Measurements from ENCODE around the gene LPP.
A peak's percentile ranks its signal among the peaks of the same experiment; 100 is the strongest.

LPP gene

DNA sequence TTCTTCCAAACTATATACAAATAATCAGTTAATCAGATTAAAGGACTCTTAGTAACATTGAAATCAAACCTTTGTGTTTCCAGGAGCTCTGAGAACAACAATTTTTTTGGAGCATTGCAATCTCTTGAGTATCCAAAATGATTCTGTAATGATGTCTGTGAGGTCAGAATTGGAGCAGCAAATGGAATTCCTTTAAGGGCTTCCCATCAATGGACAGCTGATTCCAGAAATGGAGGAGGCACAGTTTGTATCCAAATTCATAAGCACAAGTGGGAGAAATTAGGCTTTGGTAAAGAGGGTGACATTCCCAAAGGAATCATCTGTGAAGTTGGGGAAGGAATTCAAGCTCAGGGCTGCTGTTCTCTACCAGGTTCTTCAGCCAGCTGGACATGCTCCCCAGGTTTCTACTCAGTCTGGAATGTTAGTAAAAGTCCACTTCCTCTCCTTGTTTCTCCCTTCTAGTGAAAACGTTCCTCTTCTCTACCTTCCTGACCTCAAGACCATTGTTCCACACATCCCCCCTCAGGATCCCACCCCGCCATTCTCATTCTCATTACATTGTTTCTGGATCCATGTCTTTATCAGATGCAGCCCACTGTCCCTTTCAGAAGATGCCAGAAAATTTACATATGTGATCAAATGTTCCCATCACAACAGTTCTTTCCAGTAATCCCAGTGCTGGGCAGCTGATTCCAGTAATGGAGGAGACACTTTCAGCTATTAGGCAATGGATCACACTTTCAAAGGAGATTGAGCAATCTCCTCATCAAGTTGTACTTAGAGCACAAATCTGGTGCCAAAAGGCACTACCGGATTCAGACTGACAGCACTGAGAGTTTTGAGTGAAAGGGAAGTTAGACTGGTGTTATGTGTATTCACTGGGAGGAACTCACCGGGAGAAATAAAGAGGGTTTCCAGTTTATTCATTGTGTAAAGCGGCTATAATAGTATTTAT lies 626.5 kb downstream of the LPP start:
- peak; percentile 95 for DNase-seq

DNA sequence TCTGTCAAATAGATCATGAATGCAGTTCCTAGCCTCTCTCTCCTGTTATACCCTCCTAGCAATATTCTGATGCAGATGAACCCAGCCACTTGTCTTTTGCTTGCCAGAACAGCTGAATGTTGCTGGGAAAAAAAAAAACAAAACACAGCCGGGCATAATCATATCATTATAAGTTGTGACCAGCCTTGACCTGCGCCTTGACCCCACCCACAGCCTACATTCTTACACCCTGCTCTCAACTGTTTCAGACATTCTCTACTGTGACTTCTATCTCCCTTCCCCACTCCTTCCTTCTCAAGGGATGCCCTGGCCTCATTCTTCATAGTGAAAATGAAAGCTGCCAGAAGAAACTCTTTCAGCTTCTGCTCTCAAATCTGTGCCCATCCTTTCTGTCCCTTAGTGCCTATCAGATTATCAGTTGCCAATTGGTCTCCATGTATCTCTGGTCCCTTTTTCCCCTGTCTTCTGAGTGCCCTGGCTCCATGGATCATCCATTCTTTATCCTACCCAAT lies 628.7 kb downstream of the LPP start:
- peak; percentile 71 for DNase-seq

DNA sequence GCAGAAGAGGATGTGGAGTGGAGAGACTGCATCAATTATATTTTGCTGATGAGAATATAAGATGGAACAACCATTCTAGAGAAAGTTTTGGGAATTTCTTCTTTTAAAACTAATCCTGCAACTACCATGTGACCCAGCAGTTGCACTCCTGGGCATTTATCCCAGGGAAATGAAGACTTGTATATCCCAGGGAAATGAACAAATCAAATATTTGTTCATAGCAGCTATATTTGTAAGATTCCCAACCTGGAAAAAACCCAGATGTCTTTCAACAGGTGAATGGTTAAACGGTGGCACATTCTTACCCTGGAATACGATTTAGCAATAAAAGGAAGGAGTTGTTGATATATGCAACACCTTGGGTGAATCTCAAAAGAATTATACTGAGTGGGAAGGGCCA lies 632.5 kb downstream of the LPP start:
- no peak for DNase-seq

DNA sequence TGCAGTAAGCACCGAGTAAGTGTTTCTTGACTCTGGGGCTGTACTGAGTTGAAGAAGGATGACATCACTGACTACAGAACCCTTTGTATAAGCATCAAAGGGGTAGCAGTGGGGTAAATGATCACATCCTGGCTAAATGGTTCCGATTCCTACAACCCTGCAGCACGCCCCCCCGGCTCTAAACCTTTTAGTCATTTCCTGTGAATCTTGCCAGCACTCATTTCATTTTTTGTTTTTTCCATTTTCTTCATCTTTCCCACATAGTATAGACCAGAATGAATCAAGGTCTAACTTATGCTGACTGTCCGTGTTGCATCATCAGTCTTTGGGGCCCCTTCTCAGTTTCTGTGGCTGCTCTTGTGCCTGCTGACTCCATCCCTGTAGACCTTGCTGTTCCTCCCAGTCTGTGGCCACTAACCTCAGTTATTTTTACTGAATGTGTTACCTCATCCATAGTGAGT lies 634.7 kb downstream of the LPP start:
- peak; percentile 98 for DNase-seq

DNA sequence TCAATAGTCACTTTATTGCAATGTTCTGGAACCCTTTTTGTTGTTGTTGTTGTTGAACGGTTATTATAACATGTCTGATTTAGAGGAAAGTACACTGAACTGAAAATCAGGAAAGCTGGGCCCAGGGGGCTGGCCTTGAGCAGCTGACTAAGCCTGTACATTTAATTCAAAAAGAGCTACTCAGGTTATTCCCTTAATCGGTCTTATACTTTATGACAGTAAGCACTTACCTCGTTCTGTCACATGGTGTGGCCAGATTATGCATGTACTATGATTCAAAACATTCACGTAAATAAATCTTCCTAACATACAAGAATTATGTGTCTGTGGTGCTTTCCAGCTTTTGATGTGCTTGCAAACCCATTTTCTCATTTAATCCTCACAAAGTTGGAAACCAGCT lies 635.3 kb downstream of the LPP start:
- DNase-seq = peak; percentile 48

DNA sequence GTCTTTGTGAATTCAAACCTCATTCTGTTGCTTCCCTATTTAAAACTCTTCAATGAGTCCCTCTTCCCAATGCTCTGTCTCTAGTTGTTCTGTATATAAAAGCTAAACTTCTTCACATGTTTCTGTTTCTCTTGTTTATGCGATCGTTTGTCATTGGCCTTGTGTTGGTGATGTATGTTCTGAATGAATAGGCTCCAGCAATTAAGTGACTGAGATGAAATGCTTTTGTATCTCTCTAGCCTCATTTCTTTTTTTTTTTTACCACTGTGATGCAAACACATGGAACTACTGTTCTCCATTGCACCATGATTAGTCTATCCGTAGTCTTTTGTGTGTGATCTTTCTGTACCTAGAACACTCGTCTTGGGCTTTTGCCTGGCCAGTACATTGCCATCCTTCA lies 637.4 kb downstream of the LPP start:
- DNase-seq = peak; percentile 41

DNA sequence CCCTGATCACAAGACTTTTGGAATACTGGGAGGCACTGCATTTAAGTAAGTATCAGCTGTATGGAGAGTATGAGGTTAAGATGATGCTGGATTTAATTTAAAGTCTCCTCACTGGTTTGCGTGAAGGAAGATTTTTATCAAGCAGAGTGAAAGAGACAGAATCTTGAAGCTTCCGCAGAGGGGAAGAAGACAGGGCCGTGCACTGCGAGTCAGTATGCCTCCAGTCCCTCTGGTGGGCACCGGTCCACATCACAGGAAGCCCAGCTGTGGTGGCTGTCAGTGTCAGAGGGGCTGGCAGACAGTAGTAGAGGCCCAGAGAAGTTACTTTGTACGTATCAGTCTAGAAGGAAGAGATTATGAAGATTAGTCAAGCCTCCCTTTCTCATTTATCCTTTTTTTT lies 638.8 kb downstream of the LPP start:
- DNase-seq = peak; percentile 59

DNA sequence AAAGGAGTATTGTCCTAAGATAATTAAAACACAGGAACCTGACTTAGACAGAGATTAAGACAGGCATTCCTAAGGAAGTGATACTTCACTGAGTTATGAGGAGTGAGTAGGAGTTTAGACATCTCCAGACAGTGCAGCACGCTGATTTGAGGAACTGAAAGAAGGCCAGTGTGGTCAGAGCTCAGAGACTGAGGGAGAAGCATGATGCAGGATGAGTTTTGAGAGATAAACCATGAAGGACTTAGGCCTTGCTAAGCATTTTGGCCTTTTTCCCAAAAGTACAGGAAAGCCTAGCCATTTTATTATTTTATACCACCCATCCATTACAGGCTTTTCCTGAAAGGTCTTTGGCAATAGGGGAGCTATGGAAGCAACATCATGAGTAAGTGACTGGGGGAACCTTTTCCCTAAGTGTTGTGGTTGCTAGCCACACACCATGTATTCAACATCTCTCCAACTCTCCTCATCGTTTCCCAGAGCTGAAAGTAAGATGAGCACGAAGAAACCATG lies 642.2 kb downstream of the LPP start:
- peak; percentile 98 for DNase-seq

DNA sequence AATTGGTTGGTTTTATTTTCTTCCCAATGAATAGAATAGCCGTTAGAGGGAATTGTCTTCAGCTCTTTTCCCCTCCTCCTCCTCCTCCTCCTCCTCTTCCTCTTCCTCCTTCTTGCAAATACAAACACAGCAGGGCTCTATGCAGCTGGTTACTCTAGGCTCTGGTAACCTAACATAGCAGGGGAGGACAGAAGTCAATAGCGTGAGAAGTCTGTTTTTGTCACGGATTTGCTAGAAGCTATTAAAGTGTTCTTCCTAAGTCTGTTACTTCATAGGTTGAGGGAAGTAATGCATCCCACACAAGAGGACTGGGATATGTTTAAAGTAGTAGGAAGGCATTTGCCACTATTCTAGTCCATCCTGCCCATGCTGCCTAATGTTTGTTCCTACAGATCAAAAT lies 643.1 kb downstream of the LPP start:
- peak; percentile 71 for DNase-seq

DNA sequence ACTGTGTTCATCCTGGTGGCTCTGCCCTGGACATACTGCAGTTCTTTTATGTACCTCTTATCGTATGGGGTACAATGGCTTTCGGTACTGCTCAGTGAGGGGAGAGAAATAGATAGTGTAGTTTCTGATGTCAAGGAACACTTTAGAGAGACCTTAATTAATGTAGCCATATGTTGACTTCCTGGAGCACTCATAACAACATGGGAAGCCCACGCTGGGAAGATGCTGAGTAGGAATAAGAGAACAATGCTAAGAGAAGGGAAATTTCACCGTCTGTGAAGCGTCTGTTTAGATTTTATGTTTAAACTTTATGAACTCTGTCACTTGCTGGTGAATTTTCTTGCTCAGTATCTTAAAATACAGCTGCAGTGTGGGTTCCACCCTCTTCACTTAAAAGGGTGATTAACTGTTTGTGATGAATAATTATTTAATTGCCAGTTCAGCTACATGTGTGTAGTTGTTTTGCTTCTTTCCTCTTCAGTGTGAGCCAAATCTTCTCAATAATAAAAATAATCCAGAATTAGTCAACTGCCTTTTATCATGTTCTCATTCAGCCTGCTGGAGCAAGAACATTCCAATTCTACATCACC lies 644.7 kb downstream of the LPP start:
- no peak for DNase-seq

DNA sequence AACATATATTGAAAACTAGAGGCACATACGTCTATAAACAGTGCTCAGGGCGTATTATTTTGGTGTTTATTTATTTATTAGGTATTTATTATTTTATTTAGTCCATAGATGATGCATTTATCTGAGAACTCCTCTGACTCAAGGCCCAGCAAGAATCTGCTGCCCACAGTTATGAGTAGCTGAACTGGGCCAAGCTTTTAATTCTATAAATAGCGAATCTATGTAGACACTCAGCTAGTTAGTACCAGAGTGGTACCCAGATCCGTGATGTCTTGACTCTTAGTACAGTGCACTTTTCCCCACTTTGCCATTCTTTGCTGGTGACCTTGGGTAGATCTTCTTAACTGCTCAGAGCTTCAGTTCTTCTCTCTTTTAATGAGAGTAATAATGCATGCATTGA lies 647.4 kb downstream of the LPP start:
- no peak for DNase-seq

DNA sequence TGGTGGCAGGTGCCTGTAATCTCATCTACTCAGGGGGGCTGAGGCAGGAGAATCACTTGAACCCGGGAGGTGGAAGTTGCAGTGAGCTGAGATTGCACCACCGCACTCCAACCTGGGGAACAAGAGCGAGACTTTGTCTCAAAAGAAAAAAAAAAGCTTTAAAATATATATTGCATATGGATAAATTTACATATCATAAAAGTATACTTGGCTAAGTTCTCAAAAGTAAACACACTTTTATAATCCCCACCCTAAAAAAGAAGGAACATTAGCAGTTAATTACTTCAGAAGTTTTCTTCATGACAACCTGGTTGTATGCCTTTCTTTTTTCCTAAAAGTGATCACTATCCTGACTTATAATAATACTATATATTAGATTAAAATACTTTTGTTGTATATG lies 648.7 kb downstream of the LPP start:
- no peak for DNase-seq

DNA sequence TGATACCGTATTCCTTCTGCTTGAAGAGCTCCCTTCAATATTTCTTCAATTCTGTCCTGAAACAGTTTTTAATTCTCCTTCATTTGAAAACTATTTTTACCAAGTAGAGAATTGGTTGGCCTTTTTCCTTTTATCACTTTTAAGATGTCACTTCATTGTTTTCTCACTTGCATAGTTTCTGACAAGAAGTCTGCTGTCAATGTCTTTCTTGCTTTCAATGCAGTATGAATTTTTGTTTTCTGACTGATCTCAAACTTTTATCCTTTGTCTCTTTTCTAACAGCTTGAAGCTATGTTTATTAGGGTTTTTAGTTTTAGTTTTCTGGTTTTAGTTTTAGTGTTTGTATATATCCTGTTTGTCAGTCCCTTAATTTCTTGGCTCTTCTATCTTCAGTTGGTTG lies 653.0 kb downstream of the LPP start:
- DNase-seq = no peak

DNA sequence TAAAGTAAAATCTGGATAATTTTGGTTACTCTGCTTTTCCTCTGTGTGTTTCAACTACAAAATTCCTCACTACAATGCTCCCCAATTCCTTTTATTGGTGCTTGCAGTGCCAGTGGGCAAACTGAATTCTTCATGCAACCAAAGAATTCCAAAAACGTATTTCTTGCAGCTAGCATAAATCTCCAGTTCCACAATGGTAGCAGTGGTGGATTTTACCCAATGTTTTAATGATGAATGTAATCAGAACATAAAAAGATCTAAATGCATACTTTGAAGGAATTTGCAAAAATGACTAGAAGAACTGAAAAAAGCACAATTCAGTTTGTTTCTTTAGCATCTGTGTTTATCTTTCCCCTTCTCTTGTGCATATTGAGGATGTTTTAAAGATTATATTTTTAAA lies 658.2 kb downstream of the LPP start:
- DNase-seq = no peak

DNA sequence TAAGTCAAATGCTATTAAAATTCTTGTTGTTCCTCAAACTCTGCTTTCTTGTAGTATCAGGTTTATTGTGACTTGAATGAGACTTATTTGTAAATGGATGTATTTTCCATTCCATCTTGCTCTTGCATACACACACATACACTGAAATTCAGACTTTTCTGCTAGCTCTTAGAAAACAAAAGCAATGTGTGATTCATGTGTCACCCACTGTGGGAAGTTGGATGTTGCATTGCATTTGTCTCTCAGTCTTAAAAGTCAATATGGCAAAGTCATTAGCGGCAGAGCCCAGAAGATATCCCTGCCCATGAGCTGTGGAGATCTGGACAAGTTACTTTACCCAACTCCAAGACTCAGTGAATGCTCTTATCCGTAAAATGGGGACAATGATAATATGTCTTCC lies 660.6 kb downstream of the LPP start:
- DNase-seq = peak; percentile 81

DNA sequence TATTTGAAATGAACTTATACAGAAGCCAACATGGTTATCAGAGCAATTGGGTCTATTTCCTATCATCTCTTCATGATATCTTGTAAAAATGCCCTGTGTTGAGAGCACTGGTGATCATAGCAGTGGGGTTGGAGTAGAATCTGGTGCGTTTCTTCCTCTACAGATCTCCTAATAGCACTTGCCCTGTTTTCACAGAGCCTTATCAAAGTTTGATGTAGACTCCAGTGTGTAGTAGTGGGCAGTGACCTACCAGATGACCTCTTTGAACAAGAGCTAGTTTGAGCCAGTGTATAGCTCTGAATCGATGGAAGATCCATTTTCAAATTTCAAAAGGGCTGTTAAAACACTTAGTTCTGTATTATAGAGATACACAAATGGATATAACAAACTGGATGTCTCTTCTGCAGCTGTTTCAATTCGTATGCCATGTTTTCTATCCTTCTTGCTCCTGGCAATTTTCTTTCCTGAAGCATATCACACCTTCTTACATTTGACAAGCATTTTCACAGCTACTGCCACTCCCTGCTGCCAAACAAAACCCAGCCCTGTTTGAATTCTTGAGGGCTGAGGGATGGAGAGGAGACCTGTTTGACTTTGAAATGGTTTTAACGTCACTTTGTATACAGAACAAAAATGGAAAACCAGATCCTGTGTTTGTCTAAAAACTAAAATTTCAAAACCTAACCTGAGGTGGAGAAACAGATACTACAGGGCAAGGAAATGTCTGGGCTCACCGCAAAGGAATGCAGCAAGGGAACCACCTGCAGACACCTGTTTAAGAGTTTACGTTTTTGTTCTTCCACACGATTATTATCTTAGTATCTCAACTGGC lies 663.4 kb downstream of the LPP start:
- no peak for DNase-seq

DNA sequence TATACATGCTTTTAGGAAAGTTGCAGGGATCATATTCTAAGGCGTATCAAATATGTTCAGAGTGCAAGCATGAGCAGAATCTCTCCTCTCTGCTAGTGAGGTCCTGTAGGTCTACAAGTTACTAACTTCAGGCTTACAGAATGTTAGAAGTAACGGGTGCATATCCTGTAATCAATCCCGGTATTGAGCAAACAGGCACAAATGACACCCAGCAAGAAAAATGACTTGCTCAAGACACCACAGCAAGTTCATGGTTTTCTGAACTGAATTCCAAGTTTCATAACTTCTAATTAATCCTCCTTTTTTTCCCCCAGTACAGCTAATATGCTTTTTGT lies 663.9 kb downstream of the LPP start:
- DNase-seq = peak; percentile 86

DNA sequence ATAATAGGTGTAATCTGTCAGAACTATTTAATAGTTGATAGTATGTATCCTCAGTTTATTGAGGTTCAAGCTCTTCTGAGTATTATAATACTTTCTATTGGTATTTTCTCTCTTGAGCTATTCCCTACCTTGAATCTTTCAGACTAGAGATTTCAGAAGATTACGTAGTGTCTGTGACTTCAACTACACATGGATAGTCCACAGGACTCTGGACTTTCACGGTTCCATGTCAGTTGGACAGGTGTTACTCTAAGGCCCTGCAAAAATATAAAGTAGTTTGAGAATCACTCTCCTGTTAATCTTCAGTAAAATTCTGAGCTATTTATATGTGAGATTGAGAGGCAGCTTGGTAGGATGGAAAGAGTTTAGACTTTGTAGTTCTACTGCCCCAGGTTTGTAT lies 664.3 kb downstream of the LPP start:
- no peak for DNase-seq

DNA sequence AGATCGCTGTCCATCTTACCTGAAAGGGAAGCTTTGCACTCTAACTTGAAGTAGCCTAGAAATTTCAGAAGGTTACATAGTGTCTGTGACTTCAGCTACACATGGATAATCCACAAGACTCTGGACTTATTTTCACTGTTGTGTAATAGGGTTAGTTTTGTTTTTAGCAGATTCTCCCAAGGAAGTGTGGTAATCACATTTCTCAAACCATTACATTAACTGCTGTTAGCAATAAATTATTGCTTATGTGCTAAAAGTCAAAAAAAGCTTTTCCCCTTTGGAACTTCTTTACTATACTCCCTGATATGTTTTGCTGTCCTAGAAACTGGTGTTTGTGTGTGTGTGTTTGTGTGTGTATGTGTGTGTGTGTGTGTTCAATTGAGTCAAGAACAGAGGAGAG lies 666.0 kb downstream of the LPP start:
- peak; percentile 98 for DNase-seq

DNA sequence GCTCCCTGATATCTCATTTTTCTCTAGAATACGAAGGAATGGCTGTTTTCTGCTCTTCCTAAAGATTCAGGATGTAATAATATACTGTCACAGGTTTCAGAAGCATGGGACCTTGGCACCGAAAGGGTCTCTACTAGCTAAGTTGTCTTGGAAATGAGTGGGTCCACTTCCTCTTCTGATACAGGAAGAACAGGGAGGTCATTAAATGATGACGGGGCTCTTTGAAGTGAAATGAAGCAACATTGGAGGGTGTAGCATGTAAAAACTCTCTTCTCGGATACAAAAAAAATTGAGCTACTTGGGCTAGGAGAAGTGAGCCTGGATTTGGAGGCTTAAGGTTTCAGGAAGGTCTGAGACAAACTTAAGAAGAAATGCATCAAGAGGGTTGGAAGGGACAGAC lies 668.0 kb downstream of the LPP start:
- DNase-seq = peak; percentile 97

DNA sequence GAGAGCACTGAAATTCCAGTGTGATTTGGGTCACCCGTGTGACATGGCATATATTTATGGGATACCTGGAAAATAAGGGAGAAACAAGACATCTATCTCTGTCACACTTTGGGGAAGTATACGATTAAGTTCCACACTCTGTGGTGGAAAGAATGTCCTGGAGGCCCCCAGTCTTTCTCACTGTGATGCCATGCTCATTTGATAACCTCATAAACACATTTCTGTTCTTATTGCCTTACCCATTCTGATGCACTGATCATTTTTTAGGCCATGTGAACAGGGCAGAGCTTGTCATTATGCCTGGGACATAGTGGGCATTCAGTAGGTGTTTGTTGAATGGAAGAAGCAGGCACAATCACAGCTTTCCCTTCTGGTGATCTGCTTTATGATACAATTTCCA lies 668.5 kb downstream of the LPP start:
- peak; percentile 59 for DNase-seq

DNA sequence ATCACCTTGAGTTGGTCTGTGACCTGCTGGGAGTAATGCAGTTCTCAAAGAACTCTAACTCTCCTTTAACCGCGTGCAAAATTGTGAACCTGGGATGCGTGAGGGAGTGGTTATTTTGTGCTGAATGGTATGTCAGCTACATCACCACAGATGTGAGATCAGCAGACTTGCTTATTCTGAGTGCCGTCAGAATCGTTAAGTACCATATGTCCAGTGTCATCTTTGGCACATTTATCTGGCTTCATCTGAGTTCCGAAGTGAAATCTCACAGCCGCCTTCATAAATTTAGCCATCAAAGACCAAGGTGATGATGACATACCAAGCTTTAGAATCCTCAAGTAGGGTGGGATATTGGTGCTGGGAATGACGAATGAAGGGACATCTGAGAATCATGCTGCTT lies 670.6 kb downstream of the LPP start:
- no peak for DNase-seq

DNA sequence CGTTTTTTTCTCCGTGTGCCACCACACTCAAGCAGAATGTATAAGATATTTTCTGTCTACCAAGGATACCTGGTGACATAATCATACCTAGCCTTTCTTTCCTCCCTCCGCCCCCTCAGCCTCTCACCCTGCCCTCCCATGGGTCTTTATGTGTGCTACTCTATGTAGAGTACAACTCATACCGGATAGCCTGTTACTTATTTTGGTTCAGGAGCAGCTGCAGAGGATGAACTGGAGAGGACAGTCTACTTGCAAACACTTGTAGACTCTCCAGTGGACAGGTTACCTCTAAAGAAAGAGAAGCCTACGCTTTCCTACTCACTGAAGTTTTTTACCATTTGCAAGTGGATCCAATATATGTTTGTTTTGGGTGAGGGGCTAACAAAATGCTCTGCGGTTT lies 671.9 kb downstream of the LPP start:
- DNase-seq = no peak
